Measurements from ENCODE around the gene ATP2B2. TPM values are rescaled to one million over a fixed set of nuclear protein-coding genes. Genes with fewer than 3 reads are reported as not detected.

The ATP2B2 gene
- total and polyA plus RNA-seq, 10 of the 15 experiments (the other 5 are each of a cell fraction or from before 2014, with no cell fraction given) = 0.04 TPM; not detected in 9

DNA sequence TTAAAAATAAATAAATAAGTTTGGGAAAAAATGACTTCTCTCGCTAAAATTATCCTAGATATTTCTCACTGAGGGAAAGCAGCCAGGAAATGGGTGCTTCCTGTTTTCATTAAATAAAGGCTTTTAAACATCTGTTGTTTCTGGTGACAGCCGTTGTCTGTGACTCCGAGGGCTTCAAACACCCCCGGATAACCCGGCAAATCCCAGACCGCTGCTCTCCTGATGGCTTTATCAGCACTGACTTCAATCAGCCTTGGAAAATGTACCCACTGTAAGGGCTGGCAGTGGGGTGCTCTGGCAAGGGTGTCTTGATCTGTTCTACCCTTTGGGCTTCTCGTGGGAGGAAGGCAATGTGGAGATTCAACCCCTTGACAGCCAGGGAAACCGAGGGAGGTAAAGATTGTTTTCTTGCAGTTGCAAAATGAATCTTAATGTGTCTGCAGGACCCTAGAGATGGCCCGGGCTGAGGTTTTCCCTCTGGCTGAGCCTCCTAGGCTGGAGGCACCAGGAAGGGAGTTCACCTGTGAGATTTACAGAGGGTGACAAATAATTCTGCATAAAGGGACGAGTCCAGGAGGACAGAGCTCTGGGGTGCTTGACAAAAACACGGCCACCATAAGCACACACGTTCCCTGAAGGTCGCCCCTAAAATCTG, 150.9 kb downstream of the ATP2B2 start (continued):
- TF ChIP-seq MLLT1 (IDR thresholded peaks at IDR 0.05) (no peak), ZNF217 (IDR thresholded peaks at IDR 0.05) (no peak), BRCA1 (IDR thresholded peaks at IDR 0.05; ENCODE audit: low read depth, low read length) (no peak), HDAC2 (IDR thresholded peaks at IDR 0.05) (no peak), PBX3 (IDR thresholded peaks at IDR 0.05; ENCODE audit: insufficient replicate concordance, low read depth, low read length) (no peak), ETV6 (conservative IDR thresholded peaks at IDR 0.05 in 1 of 2, IDR thresholded peaks at IDR 0.05 in 1 of 2; ENCODE audit: borderline replicate concordance in 1 of 2, low read depth in 1 of 2) (no peak), RBBP5 (conservative IDR thresholded peaks at IDR 0.05) (no peak), CHD1 (IDR thresholded peaks at IDR 0.05; ENCODE audit: low read depth, low read length) (no peak), CBX5 (IDR thresholded peaks at IDR 0.05; ENCODE audit: low read depth) (no peak), EZH2 (IDR thresholded peaks at IDR 0.05; ENCODE audit: borderline replicate concordance, control insufficient read depth, low read depth, low read length) (no peak)
- TF ChIP-seq, protein P1, sequence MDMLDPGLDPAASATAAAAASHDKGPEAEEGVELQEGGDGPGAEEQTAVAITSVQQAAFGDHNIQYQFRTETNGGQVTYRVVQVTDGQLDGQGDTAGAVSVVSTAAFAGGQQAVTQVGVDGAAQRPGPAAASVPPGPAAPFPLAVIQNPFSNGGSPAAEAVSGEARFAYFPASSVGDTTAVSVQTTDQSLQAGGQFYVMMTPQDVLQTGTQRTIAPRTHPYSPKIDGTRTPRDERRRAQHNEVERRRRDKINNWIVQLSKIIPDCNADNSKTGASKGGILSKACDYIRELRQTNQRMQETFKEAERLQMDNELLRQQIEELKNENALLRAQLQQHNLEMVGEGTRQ (IDR thresholded peaks at IDR 0.05; ENCODE audit: borderline replicate concordance, low read depth, low read length) = no peak
